Fibroblast of skin of left biceps (primary cell): ENCODE results near the gene NXPH4.
A peak's percentile ranks its signal among the peaks of the same experiment; 100 is the strongest.

Experiments
- DNase-seq, 2 experiments: peaks; one replicate each; pipeline ENCODE4 v3.0.0-alpha.2; 2013; ENCODE audit warnings: low read depth in 2 of 2

NXPH4 gene

DNA sequence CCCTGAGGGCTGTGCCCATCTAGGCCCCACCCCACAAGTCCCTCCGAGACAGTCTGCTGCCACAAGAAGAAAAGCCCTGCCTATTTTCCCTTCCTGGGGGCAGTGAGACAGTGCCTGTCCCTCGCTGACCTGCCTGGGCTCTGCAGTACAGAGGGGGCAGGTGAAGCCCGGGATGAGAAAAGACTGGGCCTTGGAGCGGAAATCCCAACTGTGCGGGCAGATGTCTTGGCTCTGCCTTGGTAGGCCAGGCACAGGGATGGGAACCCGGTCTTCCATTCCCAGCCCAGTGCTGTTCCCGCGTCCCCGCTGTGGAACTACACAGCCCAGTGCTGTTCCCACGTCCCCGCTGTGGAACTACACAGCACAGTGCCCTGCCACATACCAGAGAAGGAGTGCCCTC is 12.8 kb upstream of the NXPH4 start:
- DNase-seq, result no peak

DNA sequence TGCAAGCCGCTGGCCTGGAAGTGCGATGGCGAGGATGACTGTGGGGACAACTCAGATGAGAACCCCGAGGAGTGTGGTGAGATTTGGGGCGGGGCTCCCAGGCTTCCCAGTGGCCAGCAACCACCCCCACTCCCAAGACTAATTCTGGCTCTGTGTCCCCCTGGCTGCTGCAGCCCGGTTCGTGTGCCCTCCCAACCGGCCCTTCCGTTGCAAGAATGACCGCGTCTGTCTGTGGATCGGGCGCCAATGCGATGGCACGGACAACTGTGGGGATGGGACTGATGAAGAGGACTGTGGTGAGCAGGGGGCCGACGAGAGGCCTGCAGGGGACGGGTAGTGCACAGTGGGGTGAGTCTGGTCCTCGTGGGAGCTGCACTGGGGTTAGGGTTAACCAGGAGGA is 12.1 kb upstream of the NXPH4 start:
- no peak for DNase-seq

DNA sequence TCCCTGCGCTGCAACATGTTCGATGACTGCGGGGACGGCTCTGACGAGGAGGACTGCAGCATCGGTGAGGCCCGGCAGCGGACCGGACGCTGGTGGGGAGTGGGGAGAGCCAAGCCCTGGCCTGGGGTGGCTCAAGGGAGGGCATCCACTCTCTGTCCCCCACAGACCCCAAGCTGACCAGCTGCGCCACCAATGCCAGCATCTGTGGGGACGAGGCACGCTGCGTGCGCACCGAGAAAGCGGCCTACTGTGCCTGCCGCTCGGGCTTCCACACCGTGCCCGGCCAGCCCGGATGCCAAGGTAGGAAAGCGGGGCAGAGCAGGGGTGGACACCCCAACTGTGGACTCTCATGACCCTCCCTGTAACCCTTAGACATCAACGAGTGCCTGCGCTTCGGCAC is 11.4 kb upstream of the NXPH4 start:
- DNase-seq, result no peak

DNA sequence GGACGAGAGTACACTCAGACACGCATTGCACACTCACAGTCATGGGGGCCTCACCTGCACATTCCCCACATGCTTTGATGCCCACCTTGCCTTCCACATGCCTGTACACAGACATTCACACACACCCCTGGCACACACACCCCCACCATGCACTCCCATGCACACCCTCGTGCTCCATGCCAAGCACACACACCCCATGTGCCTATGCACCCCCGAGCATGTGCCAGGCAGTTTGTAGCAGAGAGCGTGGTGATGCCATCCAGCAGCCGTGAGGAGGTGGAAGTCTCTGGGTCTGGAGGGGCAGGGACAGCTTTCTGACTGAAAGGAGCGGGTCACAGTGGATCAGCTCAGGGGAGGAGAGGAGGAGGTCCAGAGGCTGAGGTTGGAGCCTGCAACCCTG is 10.7 kb upstream of the NXPH4 start:
- no peak for DNase-seq

DNA sequence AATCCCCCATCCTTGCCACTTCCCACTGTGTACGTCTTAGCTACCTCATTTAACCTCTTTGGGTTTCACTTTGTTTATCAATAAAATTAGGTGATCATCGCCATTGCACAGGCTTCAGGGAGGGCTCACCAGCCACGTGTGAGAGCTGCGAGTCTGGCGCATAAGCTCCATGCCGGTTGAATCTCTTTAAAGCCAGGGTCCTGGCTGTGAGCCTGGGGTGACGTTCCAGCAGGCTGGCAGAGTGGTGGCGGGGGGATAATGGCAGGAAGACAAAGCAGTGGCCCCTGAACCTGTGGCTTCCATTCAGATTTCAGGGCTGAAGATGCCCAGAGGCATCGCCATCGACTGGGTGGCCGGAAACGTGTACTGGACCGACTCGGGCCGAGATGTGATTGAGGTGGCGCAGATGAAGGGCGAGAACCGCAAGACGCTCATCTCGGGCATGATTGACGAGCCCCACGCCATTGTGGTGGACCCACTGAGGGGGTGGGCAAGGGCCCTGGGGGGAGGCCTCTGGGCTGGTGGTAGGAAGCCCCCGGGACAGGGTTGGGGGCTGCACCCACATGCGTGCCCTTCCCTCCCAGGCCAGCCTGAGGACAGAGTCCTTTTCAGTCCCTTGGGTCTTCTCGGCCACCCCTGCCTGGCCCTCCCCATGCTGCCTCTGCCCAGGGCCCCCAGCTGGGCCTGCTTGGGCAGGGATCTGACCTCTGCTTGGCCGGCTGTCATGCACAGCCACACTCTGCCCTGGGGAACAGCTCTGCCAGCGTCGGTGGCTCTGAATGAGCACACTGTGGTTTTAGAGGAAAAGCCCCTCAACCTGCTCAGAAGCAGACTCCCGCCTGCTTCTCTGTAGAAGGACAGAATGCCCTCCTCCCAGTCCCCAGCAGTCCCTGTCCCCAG is 8.6 kb upstream of the NXPH4 start:
- no peak for DNase-seq

DNA sequence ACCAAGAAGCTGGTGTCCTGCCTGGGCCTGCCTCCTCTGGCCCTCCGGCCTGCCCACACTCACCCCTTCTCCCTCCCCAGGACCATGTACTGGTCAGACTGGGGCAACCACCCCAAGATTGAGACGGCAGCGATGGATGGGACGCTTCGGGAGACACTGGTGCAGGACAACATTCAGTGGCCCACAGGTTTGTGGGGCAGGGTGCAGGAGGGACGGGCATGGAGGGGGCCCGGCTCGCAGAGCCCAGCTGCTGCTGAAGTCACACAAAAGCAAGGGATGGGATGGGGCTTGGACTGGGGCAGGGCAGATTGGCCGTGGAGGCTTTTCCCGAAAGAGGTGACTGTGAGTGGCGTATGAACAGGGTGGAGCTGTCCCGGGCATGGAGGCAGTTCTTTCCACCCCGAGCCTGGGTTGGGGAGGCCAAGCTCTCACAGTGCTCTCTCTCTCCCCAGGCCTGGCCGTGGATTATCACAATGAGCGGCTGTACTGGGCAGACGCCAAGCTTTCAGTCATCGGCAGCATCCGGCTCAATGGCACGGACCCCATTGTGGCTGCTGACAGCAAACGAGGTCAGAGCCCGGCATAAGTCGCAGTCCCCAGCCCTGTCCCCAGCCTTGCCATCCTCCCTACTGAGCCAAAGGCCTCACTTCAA is 7.8 kb upstream of the NXPH4 start:
- DNase-seq, result no peak

DNA sequence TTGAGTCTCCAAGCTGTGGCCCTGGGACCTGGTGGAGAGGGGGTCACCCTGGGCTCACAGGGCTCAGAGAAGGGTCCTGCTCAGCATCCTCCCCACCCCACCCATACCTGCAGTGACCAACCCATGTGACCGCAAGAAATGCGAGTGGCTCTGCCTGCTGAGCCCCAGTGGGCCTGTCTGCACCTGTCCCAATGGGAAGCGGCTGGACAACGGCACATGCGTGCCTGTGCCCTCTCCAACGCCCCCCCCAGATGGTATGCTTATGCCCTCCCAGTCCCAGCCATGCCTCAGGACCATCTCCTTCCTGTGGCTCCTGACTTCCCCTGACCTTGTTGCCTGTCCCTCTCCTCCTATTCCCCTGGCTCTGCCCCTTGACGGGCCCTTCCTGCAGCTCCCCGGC is 6.7 kb upstream of the NXPH4 start:
- DNase-seq, result no peak

DNA sequence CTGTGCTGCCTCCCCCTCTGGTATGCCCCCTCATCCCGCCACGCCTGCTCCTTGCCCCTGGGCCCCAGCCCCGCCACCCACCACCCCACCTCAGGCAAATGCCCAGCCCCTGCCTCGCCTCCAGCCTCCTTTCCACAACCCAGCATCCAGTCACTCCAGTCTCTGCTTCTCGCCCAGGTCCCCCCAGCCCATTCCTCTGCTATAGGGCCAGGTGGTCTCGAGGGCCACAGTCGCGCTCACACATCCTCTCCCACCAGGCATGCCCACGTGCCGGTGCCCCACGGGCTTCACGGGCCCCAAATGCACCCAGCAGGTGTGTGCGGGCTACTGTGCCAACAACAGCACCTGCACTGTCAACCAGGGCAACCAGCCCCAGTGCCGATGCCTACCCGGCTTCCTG is 6.1 kb upstream of the NXPH4 start:
- no peak for DNase-seq

DNA sequence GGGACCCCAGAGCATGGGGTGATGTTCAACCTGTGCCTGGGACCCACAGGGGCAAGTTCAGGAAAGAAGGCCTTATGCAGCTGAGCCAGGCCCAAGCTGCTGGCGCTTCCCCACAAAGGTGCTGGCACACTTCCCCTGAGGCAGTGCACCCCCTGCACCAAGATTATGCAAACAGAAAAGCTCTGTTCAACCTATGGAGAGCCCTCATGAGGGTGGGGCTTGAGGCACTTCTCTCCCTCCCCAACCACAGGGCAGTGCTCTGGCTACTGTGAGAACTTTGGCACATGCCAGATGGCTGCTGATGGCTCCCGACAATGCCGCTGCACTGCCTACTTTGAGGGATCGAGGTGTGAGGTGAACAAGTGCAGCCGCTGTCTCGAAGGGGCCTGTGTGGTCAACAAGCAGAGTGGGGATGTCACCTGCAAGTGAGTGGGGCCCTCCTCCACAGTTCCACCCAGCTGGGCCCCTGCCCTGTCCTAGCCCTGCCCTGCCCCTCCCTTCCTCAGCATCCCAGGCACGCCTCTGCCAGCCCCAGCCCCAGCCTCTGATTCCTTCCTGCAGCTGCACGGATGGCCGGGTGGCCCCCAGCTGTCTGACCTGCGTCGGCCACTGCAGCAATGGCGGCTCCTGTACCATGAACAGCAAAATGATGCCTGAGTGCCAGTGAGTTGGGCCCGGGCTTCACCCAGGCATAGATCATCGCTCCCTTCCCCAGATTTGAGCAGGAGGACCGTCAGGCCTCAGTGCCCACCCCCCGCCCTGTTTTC is 5.5 kb upstream of the NXPH4 start:
- no peak for DNase-seq

DNA sequence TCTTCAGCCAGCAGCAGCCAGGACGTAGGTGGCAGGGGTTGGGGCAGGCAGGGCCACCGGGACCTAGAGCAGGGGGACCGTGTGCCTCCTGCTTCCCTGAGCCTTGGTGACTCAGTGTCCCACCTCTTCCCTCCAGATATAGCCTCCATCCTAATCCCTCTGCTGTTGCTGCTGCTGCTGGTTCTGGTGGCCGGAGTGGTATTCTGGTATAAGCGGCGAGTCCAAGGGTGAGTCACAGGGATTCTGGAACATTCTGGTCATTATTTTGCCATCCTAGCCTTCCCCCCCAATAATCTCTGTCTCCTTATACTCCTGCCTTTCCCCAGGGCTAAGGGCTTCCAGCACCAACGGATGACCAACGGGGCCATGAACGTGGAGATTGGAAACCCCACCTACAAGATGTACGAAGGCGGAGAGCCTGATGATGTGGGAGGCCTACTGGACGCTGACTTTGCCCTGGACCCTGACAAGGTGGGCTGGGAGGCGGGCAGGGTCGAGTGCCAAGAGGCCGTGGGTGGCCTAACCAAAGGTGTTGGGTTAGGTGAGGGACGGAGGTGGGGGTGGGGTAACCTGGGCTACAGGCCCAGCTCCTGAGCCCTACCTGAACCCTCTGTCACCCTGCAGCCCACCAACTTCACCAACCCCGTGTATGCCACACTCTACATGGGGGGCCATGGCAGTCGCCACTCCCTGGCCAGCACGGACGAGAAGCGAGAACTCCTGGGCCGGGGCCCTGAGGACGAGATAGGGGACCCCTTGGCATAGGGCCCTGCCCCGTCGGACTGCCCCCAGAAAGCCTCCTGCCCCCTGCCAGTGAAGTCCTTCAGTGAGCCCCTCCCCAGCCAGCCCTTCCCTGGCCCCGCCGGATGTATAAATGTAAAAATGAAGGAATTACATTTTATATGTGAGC is 4.5 kb upstream of the NXPH4 start:
- no peak for DNase-seq

DNA sequence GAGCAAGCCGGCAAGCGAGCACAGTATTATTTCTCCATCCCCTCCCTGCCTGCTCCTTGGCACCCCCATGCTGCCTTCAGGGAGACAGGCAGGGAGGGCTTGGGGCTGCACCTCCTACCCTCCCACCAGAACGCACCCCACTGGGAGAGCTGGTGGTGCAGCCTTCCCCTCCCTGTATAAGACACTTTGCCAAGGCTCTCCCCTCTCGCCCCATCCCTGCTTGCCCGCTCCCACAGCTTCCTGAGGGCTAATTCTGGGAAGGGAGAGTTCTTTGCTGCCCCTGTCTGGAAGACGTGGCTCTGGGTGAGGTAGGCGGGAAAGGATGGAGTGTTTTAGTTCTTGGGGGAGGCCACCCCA is 3.9 kb upstream of the NXPH4 start:
- DNase-seq, result no peak

DNA sequence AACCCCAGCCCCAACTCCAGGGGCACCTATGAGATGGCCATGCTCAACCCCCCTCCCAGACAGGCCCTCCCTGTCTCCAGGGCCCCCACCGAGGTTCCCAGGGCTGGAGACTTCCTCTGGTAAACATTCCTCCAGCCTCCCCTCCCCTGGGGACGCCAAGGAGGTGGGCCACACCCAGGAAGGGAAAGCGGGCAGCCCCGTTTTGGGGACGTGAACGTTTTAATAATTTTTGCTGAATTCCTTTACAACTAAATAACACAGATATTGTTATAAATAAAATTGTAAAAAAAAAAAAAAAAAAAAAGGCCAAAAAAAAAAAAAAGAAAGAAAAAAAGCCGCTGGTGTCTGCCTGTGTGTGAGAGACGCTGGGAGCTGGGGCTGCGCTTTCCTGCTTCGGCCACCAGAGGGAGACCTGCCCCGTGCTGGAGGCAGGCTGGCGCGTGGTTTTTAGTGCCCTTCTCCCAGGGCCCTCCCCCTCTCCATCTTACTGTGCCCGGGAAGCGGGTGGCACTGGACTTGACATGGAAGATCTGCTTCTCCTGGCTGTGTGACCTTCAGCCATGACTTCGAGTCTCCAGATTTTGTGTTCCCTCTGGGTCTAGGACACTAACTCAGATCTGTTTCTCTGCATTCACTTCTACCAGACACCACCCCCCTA is 3.4 kb upstream of the NXPH4 start:
- DNase-seq, result peak; percentile 42 to 43

DNA sequence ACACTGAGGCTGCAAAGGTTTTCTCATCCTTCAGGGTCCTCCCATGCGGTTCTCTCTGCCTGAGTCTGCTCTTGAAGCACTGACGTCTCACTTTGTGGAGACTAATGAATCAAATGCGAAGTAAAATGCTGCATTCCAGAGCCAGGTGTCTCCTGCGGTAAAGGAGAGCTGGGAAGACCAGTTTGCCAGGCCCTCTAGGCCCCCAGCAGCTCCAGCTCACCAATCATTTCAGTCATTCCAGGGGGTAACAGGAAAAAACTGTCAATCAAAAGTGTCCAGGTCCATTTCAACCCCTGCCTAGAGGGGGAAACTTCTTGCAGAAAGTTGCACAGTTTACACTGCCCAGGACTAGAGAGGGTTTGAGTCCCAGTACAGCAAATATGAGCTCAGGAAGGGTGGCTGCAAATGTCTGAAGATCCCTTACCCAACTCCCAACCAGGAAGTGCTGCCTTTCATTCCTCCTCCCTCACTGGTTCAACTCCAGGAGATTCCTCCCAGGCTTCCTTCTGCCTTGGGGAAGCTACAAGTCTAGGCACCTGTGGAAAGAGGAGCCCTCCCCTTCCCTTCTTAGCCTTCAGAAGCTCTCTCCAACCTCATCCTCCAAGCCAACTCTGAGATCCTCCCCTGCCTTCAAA is 2.7 kb upstream of the NXPH4 start:
- no peak for DNase-seq

DNA sequence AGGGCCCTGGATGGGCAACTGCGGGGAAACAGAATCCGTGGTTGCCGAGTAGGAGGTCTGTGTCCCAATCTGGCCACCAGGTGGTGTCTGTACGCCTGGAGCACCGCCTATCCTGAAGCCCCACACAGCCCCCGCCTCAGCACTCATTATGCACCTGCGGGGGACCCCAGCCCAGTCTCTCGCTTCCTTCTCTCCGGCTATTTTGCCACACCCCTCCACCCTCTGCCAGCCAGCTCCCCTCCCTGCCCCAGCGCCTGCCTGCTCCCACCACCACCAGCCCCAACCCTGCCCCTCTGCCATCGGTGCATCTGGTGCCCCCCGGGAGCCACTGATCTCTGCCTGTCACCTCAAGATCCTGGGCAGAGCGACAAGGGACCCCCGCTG is 2.2 kb upstream of the NXPH4 start:
- DNase-seq, result no peak

DNA sequence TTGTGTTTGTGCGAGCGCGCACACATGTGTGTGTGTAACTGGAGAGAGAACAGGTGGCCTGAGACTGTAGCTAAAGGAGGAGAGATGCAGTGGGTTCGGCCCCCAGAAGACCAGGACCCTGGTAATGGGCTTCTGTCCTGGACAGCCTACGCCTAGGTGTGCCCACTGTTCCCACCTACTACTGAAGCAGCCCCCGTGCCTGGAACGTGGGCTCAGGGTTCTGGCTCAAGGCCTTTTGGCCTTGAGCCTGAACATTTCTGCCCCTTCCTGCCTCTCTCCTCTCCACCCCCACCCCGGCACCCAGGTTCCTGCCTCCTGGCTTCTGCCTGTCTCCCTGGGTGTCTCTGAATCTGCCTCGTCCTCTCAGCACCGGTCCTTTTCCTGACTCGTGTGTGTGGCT is 1.5 kb upstream of the NXPH4 start:
- DNase-seq, result no peak

DNA sequence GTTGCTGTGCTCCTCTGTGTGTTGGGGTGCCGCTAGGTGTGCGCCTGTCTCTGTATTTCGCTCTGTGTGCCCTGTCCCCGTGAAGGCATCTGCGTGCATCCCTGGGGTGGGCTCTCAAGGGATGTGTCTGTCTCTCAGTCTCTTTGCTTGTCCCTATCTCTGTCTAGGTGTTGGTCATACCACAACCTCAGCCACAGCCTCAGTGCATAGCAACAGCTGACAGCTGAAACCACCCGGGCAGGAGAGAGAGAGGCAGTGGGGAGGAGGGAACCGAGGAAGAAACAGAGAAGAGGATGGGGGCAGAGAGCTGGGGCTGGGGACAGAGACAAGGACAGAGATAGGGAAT is 953 bp upstream of the NXPH4 start:
- no peak for DNase-seq

DNA sequence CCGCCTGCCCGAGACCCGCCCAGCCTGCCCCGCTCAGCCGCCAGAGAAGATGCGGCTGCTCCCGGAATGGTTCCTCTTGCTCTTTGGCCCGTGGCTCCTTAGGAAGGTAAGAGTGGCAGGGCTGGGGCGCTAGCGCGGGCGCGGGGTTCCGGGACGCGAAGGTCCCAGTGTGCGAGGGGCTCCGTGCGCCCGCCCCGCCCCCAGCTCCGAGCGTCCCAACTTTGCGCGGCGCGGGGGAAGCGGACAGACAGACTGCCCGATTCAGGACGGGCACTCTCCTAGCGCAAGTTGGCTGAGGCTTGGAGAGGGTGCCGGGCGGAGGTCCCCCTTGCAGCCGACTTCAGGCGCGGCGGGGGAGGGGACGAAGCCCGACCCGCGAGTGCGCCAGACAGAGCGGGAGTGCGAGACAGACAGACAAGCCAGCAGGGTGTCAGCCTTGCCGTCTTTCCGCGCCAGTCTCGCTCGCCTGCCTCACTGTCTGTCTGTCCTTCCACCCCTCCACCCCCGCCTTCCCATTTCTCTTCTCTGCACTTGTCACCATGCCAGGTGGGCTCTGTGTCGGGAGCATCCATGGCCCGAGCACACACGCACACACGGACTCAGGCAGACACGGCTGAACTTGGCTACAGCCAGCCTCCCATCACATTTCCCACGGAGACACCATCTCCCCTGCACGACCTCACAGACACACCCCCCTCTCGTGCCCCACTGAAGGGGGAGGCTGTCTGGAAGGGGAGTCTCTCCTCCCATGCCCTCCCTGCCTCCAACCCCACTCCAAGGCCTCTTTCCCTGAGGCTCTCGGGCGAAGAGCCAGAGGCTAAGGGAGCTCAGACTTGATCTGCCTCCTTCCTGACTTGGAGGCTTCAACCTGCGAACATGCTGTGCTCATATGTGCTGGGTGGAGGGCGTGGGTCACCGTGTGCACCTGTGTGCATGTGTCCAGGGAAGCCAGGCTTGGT is 606 bp downstream of the NXPH4 start:
- DNase-seq, result no peak

DNA sequence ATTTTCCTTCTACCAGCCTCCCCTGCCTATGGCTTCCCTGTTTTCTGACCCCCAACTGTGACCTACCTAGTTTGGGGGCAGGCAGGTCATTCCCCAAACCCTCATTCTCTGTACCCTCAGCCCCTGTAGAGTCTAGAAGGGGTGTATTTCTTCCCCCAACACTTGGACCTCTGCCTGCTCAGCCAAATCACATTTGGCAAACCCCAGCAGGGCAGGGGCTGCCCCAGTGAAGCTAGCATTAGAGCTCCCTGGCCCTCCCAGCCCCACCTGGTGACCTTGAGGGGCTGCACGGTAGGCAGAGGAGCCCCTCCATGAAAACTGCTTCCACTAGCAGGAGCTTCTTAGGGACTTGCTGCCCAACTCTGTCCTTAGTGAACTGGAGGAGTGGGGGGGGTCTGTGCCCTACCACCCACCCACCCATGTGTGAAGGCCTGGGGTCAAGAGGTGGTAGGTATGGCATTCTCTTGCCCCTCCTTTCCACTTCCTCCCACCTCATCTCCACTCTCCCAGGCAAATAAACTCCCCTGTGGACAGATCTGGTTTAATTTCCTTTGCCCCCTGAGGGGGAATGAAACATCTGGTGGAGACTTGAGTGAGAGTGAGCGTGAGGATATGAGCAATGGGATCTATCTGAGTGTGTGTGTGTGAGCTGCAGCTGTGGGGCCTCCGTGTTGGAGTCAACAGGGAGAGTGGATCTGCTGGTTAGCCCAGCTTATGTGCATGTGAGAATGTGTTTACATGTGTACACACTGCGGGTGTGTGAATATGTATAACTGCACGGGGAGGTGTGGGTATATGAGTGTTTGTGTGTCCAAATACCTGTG is 1.6 kb downstream of the NXPH4 start:
- DNase-seq, result no peak
